ENCODE measurements around the gene PREB. TPM values are rescaled to one million over a fixed set of nuclear protein-coding genes. Genes with fewer than 3 reads are reported as not detected.

Gene PREB
- total and polyA plus RNA-seq, 2 of the 13 experiments (the other 11 are each of a cell fraction or from before 2014, with no cell fraction given) = 112 to 192 TPM

GRCh38 chr2:27126252-27126710 lies 8.2 kb downstream of the PREB start:
- Histone ChIP-seq H3K9ac (ENCODE audit: insufficient read depth, low read depth, low read length) (no peak overlapping the region), H3K36me3 (replicated peaks in 1 of 2; ENCODE audit: control insufficient read depth in 1 of 2, insufficient read depth in 2 of 2, low read length in 2 of 2) (peaks cover 6 to 12% of the 10 kb centered on the region in 2 experiments), H3K9me3 (ENCODE audit: low read length) (no peaks in the 10 kb centered on the region), H3K4me2 (ENCODE audit: low read depth, low read length) (0 out of 2 replicates have a peak overlapping the region, but pooled peaks have one; percentile 2), H3K27ac (ENCODE audit: extremely low read length, insufficient read depth, low read length) (no peak overlapping the region), H3K27me3 (ENCODE audit: control insufficient read depth in 1 of 2, insufficient read depth in 2 of 2, low read length in 2 of 2) (peaks cover 0 to 22% of the 10 kb centered on the region in 2 experiments; a peak in 3 of 5 replicates), H4K20me1 (ENCODE audit: insufficient read depth, low read length) (no peaks in the 10 kb centered on the region), H3K4me3 (replicated peaks in 1 of 3; ENCODE audit: insufficient read depth in 1 of 3, low read depth in 2 of 3, low read length in 3 of 3) (no peak overlapping the region), H3K79me2 (ENCODE audit: insufficient read depth, low read length) (no peaks in the 10 kb centered on the region), H3K4me1 (ENCODE audit: insufficient read depth, low read length) (peaks cover 53% of the 10 kb centered on the region), H2AFZ (ENCODE audit: low read length) (no peak overlapping the region)
- FAIRE-seq (peak; percentile 64), ATAC-seq (peak; percentile 11), DNase-seq (ENCODE audit: low spot score) (peak; percentile 46)
- intact Hi-C loops (cut with micrococcal nuclease; ENCODE audit: unreplicated experiment) = no loop called here
- no TSS peak for BruUV-seq (replicated peaks)
- ChIA-PET POLR2A (interaction anchor here (1.0 to 5.3 kb wide), 4 partner anchors 7 to 75 kb away, joined by 3 to 76 read pairs (median 4); partner anchors contain the start of genes AGBL5 and PREB), CTCF (ENCODE audit: low intra/inter-chr PET ratio, low total read pairs) (no interaction called here)
- in situ Hi-C loops (cut with HindIII; ENCODE audit: extremely low pct_ligation_motif_present, low pct_unique_long_range_greater_than_20kb) = no loop called here
- 20% methylated on average over 5 of the region's 5 CpGs for WGBS (ENCODE audit: low lambda C conversion rate)
- TF ChIP-seq ATRX (CRISPR knock-in tag; IDR thresholded peaks at IDR 0.05; ENCODE audit: borderline replicate concordance) = no peak
- no peak for TF ChIP-seq ZUFSP (CRISPR knock-in tag; IDR thresholded peaks at IDR 0.05; ENCODE audit: borderline replicate concordance)
- TF ChIP-seq BATF2 (CRISPR knock-in tag; IDR thresholded peaks at IDR 0.05) = no peak
- TF ChIP-seq NFE2 (CRISPR knock-in tag; IDR thresholded peaks at IDR 0.05) = no peak
- TF ChIP-seq PBX2 (CRISPR knock-in tag; IDR thresholded peaks at IDR 0.05) = 0 out of 2 replicates have a peak, but pooled peaks have one; percentile 14
- TF ChIP-seq ZNF614 (CRISPR knock-in tag; IDR thresholded peaks at IDR 0.05; ENCODE audit: borderline replicate concordance) = no peak
- TF ChIP-seq CTCF (CRISPR knock-in tag; IDR thresholded peaks at IDR 0.05) = no peak
- TF ChIP-seq SPEN (CRISPR knock-in tag; IDR thresholded peaks at IDR 0.05; ENCODE audit: low read depth) = 0 out of 2 replicates have a peak, but pooled peaks have one; percentile 46
- no peak for TF ChIP-seq ZNF205 (CRISPR knock-in tag; IDR thresholded peaks at IDR 0.05)
- TF ChIP-seq MEF2D (CRISPR knock-in tag; IDR thresholded peaks at IDR 0.05) = no peak
- TF ChIP-seq ZNF607 (CRISPR knock-in tag; IDR thresholded peaks at IDR 0.05; ENCODE audit: borderline replicate concordance) = 0 out of 2 replicates have a peak, but pooled peaks have one; percentile 45
- no peak for TF ChIP-seq FOXO1 (CRISPR knock-in tag; IDR thresholded peaks at IDR 0.05)
- no peak for TF ChIP-seq POGZ (CRISPR knock-in tag; IDR thresholded peaks at IDR 0.05)
- no peak for TF ChIP-seq REL (CRISPR knock-in tag; conservative IDR thresholded peaks at IDR 0.05)
- no peak for TF ChIP-seq FOXK1 (CRISPR knock-in tag; IDR thresholded peaks at IDR 0.05; ENCODE audit: borderline replicate concordance, low read depth)
- peak; percentile 29; the same call in 1 of the 2 replicates for TF ChIP-seq SMAD3 (CRISPR knock-in tag; IDR thresholded peaks at IDR 0.05)

Data from HepG2 (cell line).